ENCODE data around the gene CALR3.

Gene CALR3

GRCh38 chr19:16520074-16520973 is 24.4 kb upstream of the CALR3 start:
- H3K36me3 ChIP-seq (ENCODE audit: insufficient read depth, low read length) = peaks cover 79% of the 10 kb centered on the region; the same call in 1 of the 2 replicates

GRCh38 chr19:16519230-16519687 is 23.3 kb upstream of the CALR3 start:
- no peak overlapping the region for H3K4me2 ChIP-seq (ENCODE audit: low read depth, low read length, poor library complexity, severe bottlenecking)
- TF ChIP-seq CTCF (conservative IDR thresholded peaks at IDR 0.05; ENCODE audit: low read length) (no peak), EZH2phosphoT487 (IDR thresholded peaks at IDR 0.05; ENCODE audit: borderline replicate concordance) (no peak)
- H3K27me3 ChIP-seq (ENCODE audit: insufficient read depth, low read length, poor library complexity, severe bottlenecking) = no peaks in the 10 kb centered on the region
- peaks cover 72% of the 10 kb centered on the region; the same call in 1 of the 2 replicates for H3K36me3 ChIP-seq (ENCODE audit: insufficient read depth, low read length)
- no peaks in the 10 kb centered on the region for H4K20me1 ChIP-seq (ENCODE audit: insufficient read depth, low read length, poor library complexity, severe bottlenecking)
- H3K4me1 ChIP-seq (ENCODE audit: insufficient read depth, low read length, poor library complexity, severe bottlenecking) = no peaks in the 10 kb centered on the region
- H2AFZ ChIP-seq (ENCODE audit: low read length) = no peak overlapping the region
- H3K4me3 ChIP-seq (ENCODE audit: low read length, poor library complexity, severe bottlenecking) = no peak overlapping the region
- no peak overlapping the region for H3K9ac ChIP-seq (ENCODE audit: low read depth, low read length, poor library complexity, severe bottlenecking)
- no peaks in the 10 kb centered on the region for H3K79me2 ChIP-seq (ENCODE audit: insufficient read depth, low read length)
- H3F3A ChIP-seq (ENCODE audit: low read depth) = no peaks in the 10 kb centered on the region
- no peaks in the 10 kb centered on the region for H3K9me2 ChIP-seq (replicated peaks; ENCODE audit: low read depth, low read length)
- no peaks in the 10 kb centered on the region for H3K9me3 ChIP-seq (ENCODE audit: insufficient read depth, low read depth, low read length)

More at GRCh38 chr19:16520074-16520973, 24.4 kb upstream of the CALR3 start:
- Histone ChIP-seq H2AFZ (ENCODE audit: low read length) (no peak overlapping the region), H4K20me1 (ENCODE audit: insufficient read depth, low read length, poor library complexity, severe bottlenecking) (no peaks in the 10 kb centered on the region), H3K79me2 (ENCODE audit: insufficient read depth, low read length) (no peaks in the 10 kb centered on the region), H3K27me3 (ENCODE audit: insufficient read depth, low read length, poor library complexity, severe bottlenecking) (no peaks in the 10 kb centered on the region), H3K4me2 (ENCODE audit: low read depth, low read length, poor library complexity, severe bottlenecking) (no peak overlapping the region), H3K9me2 (replicated peaks; ENCODE audit: low read depth, low read length) (no peaks in the 10 kb centered on the region), H3K9ac (ENCODE audit: low read depth, low read length, poor library complexity, severe bottlenecking) (no peak overlapping the region), H3K4me3 (ENCODE audit: low read length, poor library complexity, severe bottlenecking) (no peak overlapping the region), H3K9me3 (ENCODE audit: insufficient read depth, low read depth, low read length) (no peaks in the 10 kb centered on the region), H3K4me1 (ENCODE audit: insufficient read depth, low read length, poor library complexity, severe bottlenecking) (no peaks in the 10 kb centered on the region), H3F3A (ENCODE audit: low read depth) (no peaks in the 10 kb centered on the region)
- TF ChIP-seq CTCF (conservative IDR thresholded peaks at IDR 0.05; ENCODE audit: low read length) (no peak), EZH2phosphoT487 (IDR thresholded peaks at IDR 0.05; ENCODE audit: borderline replicate concordance) (no peak)

GRCh38 chr19:16518483-16519229 is 22.7 kb upstream of the CALR3 start:
- Histone ChIP-seq H2AFZ (ENCODE audit: low read length) (no peak overlapping the region), H3F3A (ENCODE audit: low read depth) (no peaks in the 10 kb centered on the region), H3K4me2 (ENCODE audit: low read depth, low read length, poor library complexity, severe bottlenecking) (no peak overlapping the region), H3K4me1 (ENCODE audit: insufficient read depth, low read length, poor library complexity, severe bottlenecking) (no peaks in the 10 kb centered on the region), H3K9me3 (ENCODE audit: insufficient read depth, low read depth, low read length) (no peaks in the 10 kb centered on the region), H3K79me2 (ENCODE audit: insufficient read depth, low read length) (no peaks in the 10 kb centered on the region), H3K36me3 (ENCODE audit: insufficient read depth, low read length) (peaks cover 66% of the 10 kb centered on the region; the same call in 1 of the 2 replicates), H3K4me3 (ENCODE audit: low read length, poor library complexity, severe bottlenecking) (no peak overlapping the region), H3K9me2 (replicated peaks; ENCODE audit: low read depth, low read length) (no peaks in the 10 kb centered on the region), H3K27me3 (ENCODE audit: insufficient read depth, low read length, poor library complexity, severe bottlenecking) (no peaks in the 10 kb centered on the region), H4K20me1 (ENCODE audit: insufficient read depth, low read length, poor library complexity, severe bottlenecking) (no peaks in the 10 kb centered on the region), H3K9ac (ENCODE audit: low read depth, low read length, poor library complexity, severe bottlenecking) (no peak overlapping the region)
- TF ChIP-seq EZH2phosphoT487 (IDR thresholded peaks at IDR 0.05; ENCODE audit: borderline replicate concordance) = no peak
- no peak for TF ChIP-seq CTCF (conservative IDR thresholded peaks at IDR 0.05; ENCODE audit: low read length)
